Measurements from ENCODE around the gene TDRD5. TPM values are rescaled to one million over a fixed set of nuclear protein-coding genes. Genes with fewer than 3 reads are reported as not detected.

The TDRD5 gene, protein sequence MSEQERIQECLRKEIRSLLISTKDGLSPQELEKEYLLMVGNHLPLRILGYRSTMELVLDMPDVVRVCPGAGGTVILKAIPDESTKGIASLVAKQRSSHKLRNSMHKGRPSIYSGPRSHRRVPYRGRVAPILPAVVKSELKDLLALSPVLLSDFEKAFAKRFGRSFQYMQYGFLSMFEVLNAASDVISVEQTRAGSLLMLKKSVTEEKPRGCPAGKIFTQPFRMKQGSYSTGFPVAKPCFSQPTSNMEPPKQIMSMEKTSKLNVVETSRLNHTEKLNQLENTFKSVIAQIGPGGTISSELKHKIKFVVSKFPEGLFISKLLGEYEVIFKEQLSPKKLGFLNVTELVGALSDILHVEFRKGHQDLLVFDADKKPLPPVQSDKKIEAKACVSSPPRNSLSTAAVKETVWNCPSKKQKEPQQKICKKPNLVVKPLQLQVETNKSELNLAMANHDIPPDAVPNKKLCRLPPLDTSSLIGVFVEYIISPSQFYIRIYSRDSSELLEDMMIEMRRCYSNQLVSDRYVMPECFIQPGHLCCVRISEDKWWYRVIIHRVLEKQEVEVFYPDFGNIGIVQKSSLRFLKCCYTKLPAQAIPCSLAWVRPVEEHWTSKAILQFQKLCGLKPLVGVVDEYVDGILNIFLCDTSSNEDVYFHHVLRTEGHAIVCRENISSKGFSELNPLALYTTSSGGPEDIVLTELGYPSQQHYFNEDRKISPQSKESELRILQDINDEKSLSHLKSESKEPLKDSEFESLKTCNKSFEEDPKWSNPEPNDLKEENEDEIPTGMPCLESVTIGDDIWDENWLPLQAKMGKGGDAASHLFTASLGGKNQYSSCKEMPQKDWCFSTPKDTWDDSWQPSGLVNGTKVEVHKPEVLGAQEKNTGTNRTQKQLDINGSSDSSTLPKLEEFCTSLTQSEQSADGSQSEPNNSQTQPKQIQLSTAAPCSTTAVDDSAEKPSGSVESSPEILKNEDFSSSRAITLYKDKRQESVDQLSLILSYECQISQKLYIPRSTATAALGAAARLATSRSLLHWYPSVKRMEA
- total RNA-seq (2022) (0.12 TPM in 1 of 2 replicates, not detected in the other), Bru-seq, nascent RNA (percentile 18 among the genes with signal in this experiment), BruChase-seq, experiment 1, labeled RNA remaining after a 6-hour chase (percentile 15 among the genes with signal in this experiment), BruChase-seq, experiment 2, labeled RNA remaining after a 2-hour chase (percentile 17 among the genes with signal in this experiment)
- long read RNA-seq = 0 reads

DNA sequence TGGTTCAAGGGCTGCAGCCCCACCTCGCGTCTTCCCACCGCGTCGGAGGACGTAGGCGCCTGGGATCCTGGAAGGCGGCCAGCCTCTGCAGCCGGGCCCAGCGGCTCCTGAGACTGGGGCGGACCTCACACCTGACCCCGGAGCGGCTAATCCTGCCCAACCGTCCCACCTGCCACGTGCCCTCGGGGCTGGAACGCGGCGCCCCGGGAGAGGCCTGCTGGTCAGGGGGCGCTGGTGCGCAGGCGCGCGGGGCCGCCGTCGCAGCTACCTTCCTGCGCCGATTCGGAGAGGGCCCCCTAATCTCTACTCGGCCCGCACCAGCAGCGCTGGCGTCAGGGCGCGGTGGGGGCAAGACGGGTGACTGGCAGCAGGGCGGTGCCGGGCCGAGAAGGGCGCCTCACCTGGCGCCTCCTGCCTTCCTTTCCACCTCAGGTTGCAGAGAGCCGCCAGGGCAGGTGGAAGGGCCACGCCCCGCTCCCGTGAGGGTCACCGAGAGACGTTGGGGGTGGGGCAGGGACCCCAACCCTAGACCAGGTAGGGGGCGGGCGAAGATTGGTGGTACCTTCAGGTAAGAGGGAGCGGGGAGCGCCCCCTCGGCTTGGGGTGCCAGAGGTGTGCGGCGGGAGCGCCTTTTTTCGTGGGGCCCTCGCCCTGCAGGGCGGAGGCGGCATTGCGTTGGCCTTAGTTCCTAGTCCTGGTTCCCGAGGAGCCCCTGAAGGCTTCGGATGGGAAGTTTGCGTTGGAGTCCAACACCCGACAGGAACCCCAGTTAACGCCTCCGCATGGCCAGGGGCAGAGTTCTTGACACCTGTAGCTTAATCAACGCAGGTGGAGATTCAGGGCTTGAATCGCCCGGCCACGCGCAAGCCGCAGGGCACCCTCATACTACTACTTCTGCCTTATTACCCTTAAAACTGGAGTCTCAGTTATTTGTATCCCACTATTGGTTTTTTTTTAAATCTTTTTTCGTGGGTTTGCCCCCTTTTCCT, at the start of gene TDRD5:
TDRD5 (plus strand) TSS at position 241 of the 989 bp plus-strand sequence. CDS start 784 bp downstream, outside the sequence.
- H3K4me3 Mint-ChIP-seq (ENCODE audit: unreplicated experiment) = peak within 1 kb of the TSS; percentile 61
- POLR2A ChIA-PET = interaction anchor here (0.7 kb wide), 1 partner anchor 52 kb away, joined by 3 read pairs; no protein-coding TSS in a partner anchor
- TF ChIP-seq, protein P1, sequence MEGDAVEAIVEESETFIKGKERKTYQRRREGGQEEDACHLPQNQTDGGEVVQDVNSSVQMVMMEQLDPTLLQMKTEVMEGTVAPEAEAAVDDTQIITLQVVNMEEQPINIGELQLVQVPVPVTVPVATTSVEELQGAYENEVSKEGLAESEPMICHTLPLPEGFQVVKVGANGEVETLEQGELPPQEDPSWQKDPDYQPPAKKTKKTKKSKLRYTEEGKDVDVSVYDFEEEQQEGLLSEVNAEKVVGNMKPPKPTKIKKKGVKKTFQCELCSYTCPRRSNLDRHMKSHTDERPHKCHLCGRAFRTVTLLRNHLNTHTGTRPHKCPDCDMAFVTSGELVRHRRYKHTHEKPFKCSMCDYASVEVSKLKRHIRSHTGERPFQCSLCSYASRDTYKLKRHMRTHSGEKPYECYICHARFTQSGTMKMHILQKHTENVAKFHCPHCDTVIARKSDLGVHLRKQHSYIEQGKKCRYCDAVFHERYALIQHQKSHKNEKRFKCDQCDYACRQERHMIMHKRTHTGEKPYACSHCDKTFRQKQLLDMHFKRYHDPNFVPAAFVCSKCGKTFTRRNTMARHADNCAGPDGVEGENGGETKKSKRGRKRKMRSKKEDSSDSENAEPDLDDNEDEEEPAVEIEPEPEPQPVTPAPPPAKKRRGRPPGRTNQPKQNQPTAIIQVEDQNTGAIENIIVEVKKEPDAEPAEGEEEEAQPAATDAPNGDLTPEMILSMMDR (IDR thresholded peaks at IDR 0.05; ENCODE audit: unreplicated experiment) = no peak
- peaks cover 41% of the 10 kb centered on the region for H3K27me3 Mint-ChIP-seq (ENCODE audit: insufficient read depth, unreplicated experiment)
- BruUV-seq (replicated peaks) = no TSS peak
- CTCF ChIA-PET = interaction anchor here (0.6 to 0.8 kb wide), 6 partner anchors 9 to 1201 kb away, joined by 3 to 4 read pairs (median 3); no protein-coding TSS in a partner anchor
- H3K9me3 Mint-ChIP-seq (ENCODE audit: unreplicated experiment) = no peaks in the 10 kb centered on the region
- H3K4me1 Mint-ChIP-seq (ENCODE audit: insufficient read depth, unreplicated experiment) = no peaks in the 10 kb centered on the region
- intact Hi-C loops (cut with micrococcal nuclease) = no loop called here
- no peaks in the 10 kb centered on the region for H3K36me3 Mint-ChIP-seq (ENCODE audit: insufficient read depth, unreplicated experiment)
- peak; percentile 81 for DNase-seq (ENCODE audit: unreplicated experiment)
- H3K27ac Mint-ChIP-seq (ENCODE audit: low read depth, unreplicated experiment) = no peak within 1 kb of the TSS

DNA sequence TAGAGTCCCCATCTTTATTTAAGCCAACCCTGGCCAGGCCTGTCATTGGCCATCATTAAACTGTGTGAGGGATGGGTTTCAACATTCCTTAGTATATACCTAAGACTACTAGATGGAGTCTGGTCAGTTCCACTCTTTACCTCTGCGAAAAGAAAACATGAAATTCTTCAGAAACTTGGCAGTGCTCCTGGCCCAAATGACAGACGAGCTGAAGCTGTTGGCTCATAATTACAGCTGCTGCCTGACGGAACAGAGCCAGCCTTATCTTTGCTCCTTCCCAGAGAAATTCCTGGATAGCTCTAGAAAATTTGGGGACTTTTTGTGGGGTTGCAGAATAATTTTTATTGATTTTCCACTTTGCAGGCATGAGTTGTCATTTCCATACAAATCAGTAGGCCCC, 46.3 kb upstream of the TDRD5 start:
- intact Hi-C loops (cut with micrococcal nuclease) = no loop called here
- H3K27me3 Mint-ChIP-seq (ENCODE audit: insufficient read depth, unreplicated experiment) = peaks cover under 1% of the 10 kb centered on the region
- no peaks in the 10 kb centered on the region for H3K9me3 Mint-ChIP-seq (ENCODE audit: unreplicated experiment)
- H3K36me3 Mint-ChIP-seq (ENCODE audit: insufficient read depth, unreplicated experiment) = no peaks in the 10 kb centered on the region
- DNase-seq (ENCODE audit: unreplicated experiment) = no peak
- H3K4me3 Mint-ChIP-seq (ENCODE audit: unreplicated experiment) = no peak overlapping the region
- POLR2A ChIA-PET = no interaction called here
- TF ChIP-seq, protein P1 (IDR thresholded peaks at IDR 0.05; ENCODE audit: unreplicated experiment) = no peak
- no peak overlapping the region for H3K27ac Mint-ChIP-seq (ENCODE audit: low read depth, unreplicated experiment)
- no TSS peak for BruUV-seq (replicated peaks)
- H3K4me1 Mint-ChIP-seq (ENCODE audit: insufficient read depth, unreplicated experiment) = peaks cover under 1% of the 10 kb centered on the region
- CTCF ChIA-PET = interaction anchor here (0.7 kb wide), 1 partner anchor 133 kb away, joined by 4 read pairs; no protein-coding TSS in a partner anchor

DNA sequence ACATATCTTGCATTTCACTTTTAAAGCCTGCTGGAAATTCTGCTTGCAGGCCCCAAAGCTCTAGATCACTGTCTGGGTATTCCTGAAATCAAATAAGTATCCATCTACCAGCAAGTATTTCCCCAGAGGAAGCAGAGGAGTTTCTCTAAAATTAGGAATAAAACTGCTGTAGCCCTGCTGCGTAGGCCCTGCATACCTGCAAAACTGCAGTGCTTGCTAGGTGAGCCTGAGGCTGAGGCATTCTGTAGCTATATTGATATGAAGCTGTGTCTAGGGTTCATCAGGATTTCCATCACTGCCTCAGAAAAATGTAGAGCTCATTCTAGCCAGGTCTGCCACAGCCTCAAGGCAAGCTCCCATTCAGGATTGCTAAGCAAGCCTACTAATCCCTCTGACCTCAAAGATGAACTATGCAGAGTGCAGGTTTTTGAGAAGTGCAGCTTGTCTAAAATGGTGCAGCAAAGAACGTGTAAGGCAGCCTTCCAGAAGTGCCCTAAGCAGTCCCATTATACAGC, 44.6 kb upstream of the TDRD5 start:
- intact Hi-C loops (cut with micrococcal nuclease) = no loop called here

More for the DNA sequence above, 44.6 kb upstream of the TDRD5 start:
- POLR2A ChIA-PET = interaction anchor here (0.8 to 1.1 kb wide), 3 partner anchors 9 to 32 kb away, joined by 3 to 5 read pairs (median 3); no protein-coding TSS in a partner anchor
- Mint-ChIP-seq H3K4me3 (ENCODE audit: unreplicated experiment) (no peak overlapping the region), H3K27ac (ENCODE audit: low read depth, unreplicated experiment) (no peak overlapping the region), H3K36me3 (ENCODE audit: insufficient read depth, unreplicated experiment) (no peaks in the 10 kb centered on the region), H3K9me3 (ENCODE audit: unreplicated experiment) (no peaks in the 10 kb centered on the region), H3K4me1 (ENCODE audit: insufficient read depth, unreplicated experiment) (peaks cover 14% of the 10 kb centered on the region), H3K27me3 (ENCODE audit: insufficient read depth, unreplicated experiment) (no peaks in the 10 kb centered on the region)
- TF ChIP-seq, protein P1 (IDR thresholded peaks at IDR 0.05; ENCODE audit: unreplicated experiment) = no peak
- CTCF ChIA-PET = interaction anchor here (0.6 to 1.5 kb wide), 4 partner anchors 13 to 425 kb away, joined by 3 to 5 read pairs (median 4); no protein-coding TSS in a partner anchor
- BruUV-seq (replicated peaks) = no TSS peak
- no peak for DNase-seq (ENCODE audit: unreplicated experiment)
